GM12878 (cell line): ENCODE measurements around the gene MIOS. TPM values are rescaled to one million over a fixed set of nuclear protein-coding genes. Genes with fewer than 3 reads are reported as not detected.

Source experiments
- ATAC-seq: fragments of 200-7000 bp; cut with Tn5 transposase; 3 replicates; pipeline ENCODE4 v1.9.1; 2020; ENCODE audit warnings: mild to moderate bottlenecking, moderate library complexity
- BruUV-seq: library from RNA; stranded (reverse); fragments of 400-500 nt; replicated peaks from 2 replicates; lab custom pipeline; 2021; lab: Mats Ljungman, UMichigan
- CTCF ChIA-PET: fragments of 300-600 bp; sonication (Branson Sonifier 250); formaldehyde crosslinking; extraction: SDS; loops from one replicate; lab custom pipeline; 2021; ENCODE audit warnings: inconsistent platforms; lab: Yijun Ruan, JAX
- POLR2A ChIA-PET: fragments of 350-600 bp; formaldehyde crosslinking; extraction: SDS; loops from one replicate; lab custom pipeline; 2021; ENCODE audit warnings: inconsistent platforms; lab: Charles Lee
- RAD21 ChIA-PET: fragments of 300-600 bp; sonication (Branson Sonifier 250); formaldehyde crosslinking; loops from one replicate; lab custom pipeline; 2023; ENCODE audit warnings: antibody characterized with exemption; ENCODE audit not compliant: unreplicated experiment; lab: Charles Lee
- SMC1A ChIA-PET: fragments of 300-600 bp; sonication (Branson Sonifier 250); formaldehyde crosslinking; loops from one replicate; lab custom pipeline; 2023; ENCODE audit not compliant: unreplicated experiment, uncharacterized antibody; lab: Charles Lee
- DNase-seq: peaks from one replicate; pipeline ENCODE4 v3.0.0-alpha.2; 2011; ENCODE audit warnings: low read depth, low spot score
- FAIRE-seq: peaks from 3 replicates; lab custom pipeline; 2011; peaks lifted over from hg19 to GRCh38; lab: Jason Lieb, UNC
- H2AFZ ChIP-seq: 2 replicates; pipeline ENCODE4 v1.6.0; 2011; ENCODE audit warnings: low read depth, low read length, control low read depth; ENCODE audit not compliant: control insufficient read depth
- H3K27ac ChIP-seq: 2 replicates; pipeline ENCODE4 v1.5.1; 2011; ENCODE audit warnings: control low read depth; ENCODE audit not compliant: control insufficient read depth, insufficient read depth
- H3K27me3 ChIP-seq, 2 experiments: replicated peaks in 1 of 2; 2 replicates each; pipeline versions ENCODE4 v1.6.0 to v1.6.1; 2011; ENCODE audit warnings: low read length in 1 of 2; ENCODE audit not compliant: control insufficient read depth in 2 of 2, insufficient read depth in 2 of 2
- H3K36me3 ChIP-seq, 2 experiments: 2 replicates each; pipeline ENCODE4 v1.5.1; 2011; ENCODE audit warnings: low read length in 1 of 2; ENCODE audit not compliant: control insufficient read depth in 2 of 2, insufficient read depth in 2 of 2
- H3K4me1 ChIP-seq: 2 replicates; pipeline ENCODE4 v1.6.1; 2011; ENCODE audit warnings: mild to moderate bottlenecking, low read length, moderate library complexity, mixed read lengths; ENCODE audit not compliant: control insufficient read depth, insufficient read depth
- H3K4me2 ChIP-seq: 2 replicates; pipeline ENCODE4 v1.6.0; 2011; ENCODE audit warnings: control low read depth; ENCODE audit not compliant: control insufficient read depth, insufficient read depth
- H3K4me3 ChIP-seq: fragments of 200-600 bp; sonication (generic); 2 replicates; pipeline ENCODE4 v1.5.1; 2016
- H3K79me2 ChIP-seq: 2 replicates; pipeline ENCODE4 v1.6.0; 2011; ENCODE audit warnings: low read length; ENCODE audit not compliant: control insufficient read depth, insufficient read depth
- H3K9ac ChIP-seq: 2 replicates; pipeline ENCODE4 v1.8.0; 2011; ENCODE audit warnings: low read length, control low read depth, mixed read lengths; ENCODE audit not compliant: control insufficient read depth, insufficient read depth
- H3K9me3 ChIP-seq: replicated peaks from 3 replicates; pipeline ENCODE4 v1.5.1; 2011; ENCODE audit warnings: mild to moderate bottlenecking, low read length; ENCODE audit not compliant: control insufficient read depth, insufficient read depth
- H4K20me1 ChIP-seq: 2 replicates; pipeline ENCODE4 v1.6.0; 2011; ENCODE audit not compliant: control insufficient read depth, insufficient read depth
- ATF7 ChIP-seq: fragments of 450-650 bp; IDR thresholded peaks from 2 replicates; pipeline ENCODE4 v1.6.1; 2016; ENCODE audit warnings: low read depth, mild to moderate bottlenecking
- BHLHE40 ChIP-seq, 2 experiments: fragments of 450-650 bp in 1 of 2; IDR thresholded peaks; 2 replicates each; pipeline ENCODE4 v1.6.1; 2011 to 2017; ENCODE audit warnings: low read depth in 2 of 2, borderline replicate concordance in 1 of 2, improper control_type of control experiment in 1 of 2, low read length in 1 of 2, mild to moderate bottlenecking in 1 of 2
- MLLT1 ChIP-seq: fragments of 450-650 bp; IDR thresholded peaks from 2 replicates; pipeline ENCODE4 v1.6.1; 2016; ENCODE audit warnings: mild to moderate bottlenecking
- RUNX3 ChIP-seq: IDR thresholded peaks from 2 replicates; pipeline ENCODE4 v1.6.1; 2012; ENCODE audit warnings: low read length, inconsistent platforms
- WGBS: methylation state at CpG from one replicate; pipeline ENCODE4 v1.1.6; 2016; ENCODE audit warnings: low lambda C conversion rate; ENCODE audit not compliant: insufficient replicate concordance, insufficient coverage; ENCODE audit errors: missing lambda C conversion rate; 5-methylcytosine and 5-hydroxymethylcytosine counted together
- in situ Hi-C: fragments of 300-500 bp; cut with MboI; formaldehyde crosslinking; loops from 9 replicates; pipeline ENCODE4 v1.14.3; 2018; ENCODE audit warnings: mixed read lengths
- intact Hi-C: fragments of 100-400 bp; cut with micrococcal nuclease; formaldehyde crosslinking; loops from one replicate; pipeline ENCODE4 v1.14.2; 2022; ENCODE audit not compliant: unreplicated experiment
- polyA plus RNA-seq, 11 experiments: library from polyadenylated mRNA; depleted of rRNA in 4 of 11; unstranded in 6 of 11; stranded (reverse) in 5 of 11; fragments of >200 nt; fragmentation: Nextera tagmentation in 4 of 11; fragmentation: Illumina TruSeq in 1 of 11; extraction: Ambion mirVana in 4 of 11; extraction: Trizol in 1 of 11; gene quantifications; 1 replicate in 1 of 11; 2 replicates in 10 of 11; pipeline versions ENCODE4 v1.2.1 to v1.2.3, GENCODE V29; 2011 to 2016; ENCODE audit warnings: inconsistent platforms in 2 of 11, missing spikeins in 2 of 11, low read depth in 1 of 11
- total RNA-seq, 4 experiments: library from RNA; depleted of rRNA in 3 of 4; stranded (reverse); fragments of >200 nt in 3 of 4; fragmentation: Illumina TruSeq in 1 of 4; extraction: Trizol in 1 of 4; gene quantifications; 2 replicates each; pipeline versions ENCODE4 v1.2.1 to v1.2.3, GENCODE V29; 2013 to 2021

The MIOS gene
- total and polyA plus RNA-seq, 10 of the 15 experiments (the other 5 are each of a cell fraction or from before 2014, with no cell fraction given) = 13.1 to 94.9 (median 54.2) TPM

GRCh38 chr7:7565746-7566650 lies 686 bp upstream of the MIOS start:
- H3K9me3 ChIP-seq = no peaks in the 10 kb centered on the region
- H2AFZ ChIP-seq = peak overlapping the region; percentile 94
- no peaks in the 10 kb centered on the region for H3K36me3 ChIP-seq
- ChIA-PET CTCF (interaction anchor here (0.6 kb wide), 1 partner anchor 112 kb away, joined by 3 read pairs; no protein-coding TSS in a partner anchor), SMC1A (interaction anchor here (0.7 to 1.9 kb wide), 6 partner anchors 16 to 384 kb away, joined by 3 to 4 read pairs (median 4); no protein-coding TSS in a partner anchor), POLR2A (no interaction called here), RAD21 (interaction anchor here (2.8 kb wide), 1 partner anchor 75 kb away, joined by 22 read pairs; the partner anchor contains the start of gene UMAD1)
- intact Hi-C loops (loop anchor here (5.0 kb wide), 4 partner anchors 251 to 551 kb away; partner anchors contain the start of gene GLCCI1), in situ Hi-C loops (no loop called here)
- ATAC-seq = no peak
- BruUV-seq = no TSS peak
- no peaks in the 10 kb centered on the region for H4K20me1 ChIP-seq
- H3K4me1 ChIP-seq = peaks cover 8% of the 10 kb centered on the region
- 90% methylated on average over 23 of the region's 26 CpGs for WGBS
- peak overlapping the region; percentile 51 for H3K4me2 ChIP-seq
- H3K79me2 ChIP-seq = peaks cover 42% of the 10 kb centered on the region
- FAIRE-seq = no peak
- H3K4me3 ChIP-seq = peak overlapping the region; percentile 89; the same call in 1 of the 2 replicates
- DNase-seq = no peak
- H3K27ac ChIP-seq = peak overlapping the region; percentile 99
- 0 out of 2 replicates have a peak, but pooled peaks have one; percentile 46 for TF ChIP-seq MLLT1
- no peak for TF ChIP-seq RUNX3
- no peak for TF ChIP-seq BHLHE40 (IDR thresholded peaks at IDR 0.05; ENCODE audit: borderline replicate concordance in 1 of 2, low read depth in 2 of 2, low read length in 1 of 2)
- TF ChIP-seq ATF7 = 0 out of 2 replicates have a peak, but pooled peaks have one; percentile 12
- peak overlapping the region; percentile 93 for H3K9ac ChIP-seq
- H3K27me3 ChIP-seq = no peaks in the 10 kb centered on the region
